DMS114 treated with DMSO at 0.1 percent for 48 hours (cell line): ENCODE measurements around the gene AGL.
"Not testable (repeated sequence)": the region's sequence is repeated elsewhere in the genome, so short reads cannot be mapped to it uniquely, and the experiment has no call there.

Experiments used
- DNase-seq: peaks from one replicate; lab custom pipeline; 2025; ENCODE audit not compliant: unreplicated experiment; lab: John Stamatoyannopoulos, UW

The AGL gene

DNA sequence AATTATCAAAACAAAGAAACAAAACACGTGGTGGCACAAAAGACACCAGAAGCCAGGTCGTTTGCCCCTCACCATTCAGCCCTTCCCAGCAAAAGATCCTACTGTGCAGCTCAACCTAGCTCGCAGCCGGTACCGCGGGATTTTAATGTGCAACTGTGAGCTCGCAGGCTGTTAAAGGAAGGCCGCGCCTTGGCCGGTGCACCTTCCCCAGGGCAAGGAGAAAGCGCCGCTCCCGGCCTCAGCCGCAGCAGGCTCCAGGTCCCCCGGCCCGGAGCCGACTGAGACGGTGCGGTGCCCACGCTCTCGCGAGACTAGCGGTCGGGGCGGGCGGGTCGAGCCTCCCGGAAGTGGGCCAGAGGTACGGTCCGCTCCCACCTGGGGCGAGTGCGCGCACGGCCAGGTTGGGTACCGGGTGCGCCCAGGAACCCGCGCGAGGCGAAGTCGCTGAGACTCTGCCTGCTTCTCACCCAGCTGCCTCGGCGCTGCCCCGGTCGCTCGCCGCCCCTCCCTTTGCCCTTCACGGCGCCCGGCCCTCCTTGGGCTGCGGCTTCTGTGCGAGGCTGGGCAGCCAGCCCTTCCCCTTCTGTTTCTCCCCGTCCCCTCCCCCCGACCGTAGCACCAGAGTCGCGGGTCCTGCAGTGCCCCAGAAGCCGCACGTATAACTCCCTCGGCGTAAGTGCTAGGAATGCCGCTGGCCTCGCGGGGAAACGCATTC, at the start of gene AGL:
Gene AGL, plus strand, starts transcription at position 618 of the 715 bp plus-strand sequence. CDS start 682 bp downstream, outside the sequence.
- peak; percentile 64 for DNase-seq

DNA sequence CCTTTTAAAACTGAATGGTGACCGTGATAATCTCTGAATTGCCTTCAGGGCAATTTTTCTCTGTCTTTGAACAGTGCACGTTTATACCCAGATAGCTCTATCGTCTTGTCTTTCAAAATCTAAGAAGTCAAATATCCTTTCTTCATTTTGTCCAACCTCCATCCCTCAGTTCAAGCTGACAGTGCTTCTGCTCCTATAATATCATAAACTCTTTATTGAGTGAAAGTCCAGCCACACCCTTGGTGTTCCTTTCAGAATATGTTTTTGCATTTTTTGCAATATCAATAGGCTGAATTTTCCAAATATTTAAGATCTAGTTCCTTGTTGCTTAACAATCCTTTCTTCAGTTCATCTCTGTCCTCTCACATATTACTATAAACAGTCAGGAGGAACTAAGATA, 48.6 kb upstream of the AGL start:
- DNase-seq, result no peak

DNA sequence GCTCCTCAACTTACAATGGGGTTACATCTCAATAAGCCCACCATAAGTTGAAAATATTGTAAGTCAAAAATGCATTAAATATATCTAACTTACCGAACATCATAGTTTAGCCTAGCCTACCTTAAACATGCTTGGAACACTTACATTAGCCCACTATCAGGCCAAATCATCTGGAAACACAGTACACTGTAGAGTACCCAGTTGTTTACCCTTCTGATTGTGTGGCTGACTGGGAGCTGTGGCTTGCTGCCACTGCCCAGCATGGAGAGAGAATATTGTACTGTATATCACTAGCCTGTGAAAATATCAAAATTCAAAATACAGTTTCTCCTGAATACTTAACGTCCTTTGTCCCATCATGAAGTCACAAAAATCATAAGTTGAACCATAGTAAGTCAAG, 43.3 kb upstream of the AGL start:
- no peak for DNase-seq

DNA sequence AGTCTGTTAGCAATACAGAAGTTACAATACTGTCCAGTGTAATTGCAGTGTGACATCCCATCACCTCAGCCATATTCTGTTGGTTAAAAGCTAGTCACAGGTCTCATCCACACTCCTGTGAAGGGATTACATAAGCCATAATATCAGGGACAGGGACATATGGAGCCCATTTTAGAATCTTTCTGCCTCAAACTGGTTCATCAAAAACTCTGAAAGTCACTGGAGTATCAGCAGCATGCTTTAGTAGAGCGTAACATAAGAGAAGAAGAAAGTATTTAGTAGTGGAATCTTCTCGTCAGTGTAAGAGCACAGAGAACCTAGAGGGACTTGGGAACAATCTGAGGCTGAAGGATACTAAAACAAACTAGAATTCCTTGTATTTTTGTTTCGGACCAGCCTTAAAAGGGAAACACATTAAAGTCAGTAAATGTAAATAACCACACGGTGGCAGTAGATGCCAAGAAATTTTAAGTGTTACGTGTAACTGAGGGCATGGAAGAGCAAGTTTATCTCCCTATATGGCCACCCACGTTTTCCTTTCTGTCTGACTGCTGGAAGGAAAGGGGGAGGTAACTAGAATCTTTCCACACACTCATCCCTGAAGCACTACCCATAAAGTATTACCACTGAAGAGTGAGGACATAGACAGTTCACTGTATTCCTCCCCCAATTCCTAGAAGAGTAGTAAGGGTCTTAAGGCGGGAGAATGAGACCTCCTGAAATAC, 41.6 kb upstream of the AGL start:
- peak; percentile 77 for DNase-seq

DNA sequence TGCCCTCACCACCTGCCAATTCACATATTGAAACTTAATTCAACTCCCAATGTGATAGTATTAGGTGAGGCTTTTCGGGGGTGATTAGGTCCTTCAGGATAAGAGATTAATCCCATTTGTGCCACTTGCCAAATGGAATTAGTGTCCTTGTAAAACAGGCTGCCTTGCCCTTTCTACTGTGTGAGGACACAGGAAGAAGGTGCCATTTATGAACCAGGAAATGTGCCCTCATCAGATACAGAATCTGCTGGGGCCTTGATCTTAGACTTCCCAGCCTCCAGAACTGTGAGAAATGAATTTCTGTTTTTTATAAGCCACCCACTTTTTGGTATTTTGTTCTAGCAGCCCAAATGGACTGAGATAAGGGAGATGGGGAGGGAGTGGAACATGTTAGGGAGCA, 39.1 kb upstream of the AGL start:
- no peak for DNase-seq

DNA sequence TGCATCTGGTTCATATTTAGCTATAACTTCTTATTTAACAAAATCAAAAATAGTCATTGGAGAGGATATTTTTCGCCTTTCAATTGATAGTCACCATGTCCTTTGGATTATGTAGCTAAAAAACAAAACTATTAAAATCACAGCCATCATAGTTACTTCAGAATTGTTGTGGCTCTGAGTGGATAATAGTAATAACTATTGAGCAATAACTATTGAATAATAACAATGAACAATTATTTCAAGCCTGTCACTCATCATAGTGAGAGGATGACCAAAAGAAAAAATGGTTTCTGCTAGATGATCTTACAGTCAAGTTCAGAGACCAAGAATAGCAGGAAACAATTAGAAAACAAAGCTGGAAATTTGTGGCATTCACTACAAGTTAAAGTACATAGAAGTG, 38.4 kb upstream of the AGL start:
- no peak for DNase-seq

DNA sequence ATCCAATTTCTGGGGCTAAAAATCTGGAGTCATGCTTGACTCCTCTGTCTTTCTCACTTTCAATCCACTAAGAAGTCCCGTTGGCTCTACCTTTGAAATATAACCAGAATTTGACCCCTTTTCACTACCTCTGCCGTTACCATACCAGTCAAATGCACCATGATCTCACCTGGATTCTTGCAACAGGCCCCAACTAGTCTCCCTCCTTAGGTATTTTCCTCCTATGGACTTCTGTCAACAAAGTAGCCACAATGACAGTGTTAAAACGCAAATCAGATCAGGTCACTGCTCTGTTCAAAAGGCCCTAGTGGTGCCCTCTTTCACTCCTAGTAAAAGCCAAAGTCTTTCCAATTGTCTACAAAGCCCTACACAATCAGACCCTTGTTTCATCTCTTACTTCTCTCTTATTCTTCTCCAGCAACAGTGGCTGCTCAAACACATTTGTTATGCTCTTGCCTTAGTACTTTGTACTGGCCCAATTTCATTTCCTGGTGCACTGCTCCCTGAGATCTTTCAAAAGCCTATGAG, 35.7 kb upstream of the AGL start:
- no peak for DNase-seq

DNA sequence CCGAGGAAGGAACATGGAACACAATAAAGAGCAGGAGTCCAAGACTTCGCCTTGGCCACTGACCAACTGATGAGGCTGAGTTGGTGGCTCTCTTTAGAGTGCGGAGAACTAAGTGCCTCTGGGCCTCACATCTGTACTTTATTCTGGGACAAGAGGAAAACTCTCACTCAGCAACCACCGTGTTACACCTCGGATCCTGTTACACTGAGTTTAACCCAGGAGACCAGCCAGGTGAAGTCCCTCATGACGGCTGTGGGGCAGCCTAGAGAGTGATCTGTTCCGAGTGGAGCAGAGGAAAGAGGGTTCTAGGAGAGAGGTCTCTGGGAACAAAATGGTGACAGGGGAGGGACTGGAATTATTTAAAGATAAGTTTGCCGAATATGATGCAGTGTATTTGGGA, 33.5 kb upstream of the AGL start:
- no peak for DNase-seq

DNA sequence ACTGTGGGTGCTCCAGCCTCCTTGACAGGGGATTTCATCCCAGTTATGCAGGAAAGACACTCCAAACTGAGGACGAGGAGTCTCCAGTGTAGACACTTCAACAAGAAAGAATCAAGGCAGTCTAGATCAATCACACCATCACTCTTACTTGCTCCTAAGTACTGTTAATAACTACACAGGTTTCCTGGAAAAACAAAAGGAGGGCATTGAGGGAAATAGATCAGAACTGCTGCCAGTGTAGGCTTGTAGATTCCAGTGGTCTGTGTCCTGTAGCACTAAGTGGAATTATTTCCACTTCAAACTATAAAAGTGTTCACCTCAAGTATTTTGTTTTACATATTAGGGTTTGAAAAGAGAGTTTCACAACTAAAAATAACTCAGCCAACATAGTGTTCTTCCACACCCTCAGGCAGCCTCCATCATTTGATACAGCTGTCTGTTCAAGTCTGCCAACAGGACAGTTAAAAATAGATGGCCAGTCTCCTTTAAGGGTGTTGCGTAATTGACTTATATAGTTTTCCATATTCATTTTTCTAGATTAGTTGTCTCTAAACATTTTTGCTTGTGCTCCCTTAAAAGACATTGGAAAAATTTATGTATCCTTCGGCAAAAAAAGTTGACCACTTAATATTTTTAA, 32.0 kb upstream of the AGL start:
- DNase-seq, result no peak

DNA sequence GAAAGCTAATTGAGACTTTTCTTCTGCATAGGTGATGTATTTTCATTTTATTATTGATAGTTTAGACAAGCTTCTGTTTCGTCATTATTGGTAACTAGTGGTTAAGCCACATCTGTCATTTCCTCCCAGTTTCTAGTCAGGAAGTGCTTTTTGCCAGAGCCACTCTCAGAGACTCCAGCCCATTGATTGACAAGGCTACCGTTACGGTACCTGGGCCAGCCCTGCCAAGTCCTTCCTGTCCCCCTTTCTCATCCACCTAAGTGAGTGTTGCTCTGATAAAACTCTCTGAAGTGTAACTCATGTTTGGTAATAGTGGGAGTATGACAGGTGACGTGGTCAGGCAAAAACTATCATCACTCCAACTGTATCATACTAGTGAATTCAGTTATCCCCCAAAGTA, 29.6 kb upstream of the AGL start:
- DNase-seq, result no peak

DNA sequence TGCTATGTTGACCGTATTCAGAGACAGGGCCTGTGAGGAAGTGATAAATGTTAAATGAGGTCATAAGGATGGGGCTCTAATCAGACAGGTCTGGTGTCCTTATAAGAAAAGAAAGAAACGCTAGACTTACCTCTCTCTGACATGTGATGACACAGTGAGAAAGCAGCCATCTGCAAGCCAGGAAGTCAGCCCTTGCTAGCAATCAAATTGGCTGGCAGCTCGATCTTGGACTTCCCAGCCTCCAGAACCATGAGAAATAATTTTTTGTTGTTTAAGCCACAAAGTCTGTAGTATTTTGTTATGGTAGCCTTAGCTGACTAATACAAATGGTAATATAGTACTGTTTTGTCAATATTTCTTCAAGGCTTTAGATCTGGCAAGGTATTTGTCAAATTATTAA, 25.1 kb upstream of the AGL start:
- DNase-seq, result no peak

DNA sequence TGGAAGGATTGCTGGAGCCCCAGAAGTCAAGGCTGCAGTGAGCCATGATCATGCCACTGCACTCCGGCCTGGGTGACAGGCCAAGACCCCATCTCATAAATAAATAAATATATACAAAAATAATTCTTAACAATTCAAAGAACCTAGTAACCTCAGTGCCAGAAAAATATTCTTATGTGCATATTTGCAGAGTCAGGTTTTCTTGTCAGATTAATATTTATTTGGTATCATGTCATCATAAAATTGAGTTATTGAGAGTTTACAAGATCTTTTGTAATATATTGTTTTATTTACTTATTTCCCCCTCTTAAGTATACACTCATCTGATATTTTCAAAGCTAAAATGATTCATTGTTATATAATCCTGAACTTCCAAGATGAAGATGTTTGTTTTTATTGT, 24.5 kb upstream of the AGL start:
- no peak for DNase-seq

DNA sequence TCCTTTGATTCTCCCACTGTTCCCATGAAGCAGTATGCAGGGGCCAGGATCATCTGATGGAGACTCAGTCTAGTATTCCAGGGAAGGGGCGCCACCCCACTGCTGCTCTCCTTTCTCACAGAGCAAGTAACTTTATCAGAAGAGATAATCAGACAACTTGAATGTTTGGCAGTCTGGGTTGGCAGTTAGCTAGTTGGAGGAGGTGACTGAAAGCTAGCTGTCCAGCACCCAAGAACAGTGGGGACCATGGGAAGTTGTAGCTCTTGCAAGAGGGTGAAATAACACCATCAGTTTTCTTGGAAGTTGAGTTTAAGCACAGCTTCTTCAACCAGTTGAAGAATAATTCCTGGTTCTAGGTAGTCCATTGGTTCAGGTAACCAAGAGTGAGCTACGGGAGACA, 22.2 kb upstream of the AGL start:
- DNase-seq, result no peak

DNA sequence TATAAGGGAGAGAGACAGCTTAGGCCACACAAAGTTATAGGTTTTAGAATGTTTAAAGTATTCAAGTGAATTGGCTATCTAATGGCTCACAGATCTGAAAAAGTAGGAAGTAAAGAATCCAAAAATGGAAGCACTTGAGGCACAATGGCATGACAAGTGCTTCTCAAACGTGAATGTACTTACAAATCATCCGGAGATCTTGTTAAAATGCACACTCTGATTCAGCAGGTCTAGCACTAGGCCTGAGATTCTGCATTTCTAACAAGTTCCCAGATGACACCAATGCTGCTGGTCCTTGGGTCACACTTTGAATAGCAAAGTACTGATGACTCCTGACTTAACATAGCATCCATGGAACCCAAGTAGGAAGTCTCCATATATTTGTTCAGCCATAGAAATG, 20.9 kb upstream of the AGL start:
- no peak for DNase-seq

DNA sequence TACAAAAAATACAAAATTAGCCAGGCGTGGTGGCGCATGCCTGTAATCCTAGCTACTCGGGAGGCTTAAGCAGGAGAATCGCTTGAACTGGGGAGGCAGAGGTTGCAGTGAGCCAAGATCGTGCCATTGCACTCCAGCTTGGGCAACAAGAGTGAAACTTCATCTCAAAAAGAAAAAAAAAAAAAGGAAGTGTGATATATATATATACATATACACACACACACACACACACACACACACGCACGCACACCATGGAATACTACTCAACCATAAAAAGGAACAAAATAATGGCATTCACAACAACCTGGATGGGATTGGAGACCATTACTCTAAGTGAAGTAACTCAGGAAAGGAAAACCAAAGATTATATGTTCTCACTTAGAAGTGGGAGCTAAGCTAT, 16.2 kb upstream of the AGL start:
- DNase-seq, result not testable (repeated sequence)

DNA sequence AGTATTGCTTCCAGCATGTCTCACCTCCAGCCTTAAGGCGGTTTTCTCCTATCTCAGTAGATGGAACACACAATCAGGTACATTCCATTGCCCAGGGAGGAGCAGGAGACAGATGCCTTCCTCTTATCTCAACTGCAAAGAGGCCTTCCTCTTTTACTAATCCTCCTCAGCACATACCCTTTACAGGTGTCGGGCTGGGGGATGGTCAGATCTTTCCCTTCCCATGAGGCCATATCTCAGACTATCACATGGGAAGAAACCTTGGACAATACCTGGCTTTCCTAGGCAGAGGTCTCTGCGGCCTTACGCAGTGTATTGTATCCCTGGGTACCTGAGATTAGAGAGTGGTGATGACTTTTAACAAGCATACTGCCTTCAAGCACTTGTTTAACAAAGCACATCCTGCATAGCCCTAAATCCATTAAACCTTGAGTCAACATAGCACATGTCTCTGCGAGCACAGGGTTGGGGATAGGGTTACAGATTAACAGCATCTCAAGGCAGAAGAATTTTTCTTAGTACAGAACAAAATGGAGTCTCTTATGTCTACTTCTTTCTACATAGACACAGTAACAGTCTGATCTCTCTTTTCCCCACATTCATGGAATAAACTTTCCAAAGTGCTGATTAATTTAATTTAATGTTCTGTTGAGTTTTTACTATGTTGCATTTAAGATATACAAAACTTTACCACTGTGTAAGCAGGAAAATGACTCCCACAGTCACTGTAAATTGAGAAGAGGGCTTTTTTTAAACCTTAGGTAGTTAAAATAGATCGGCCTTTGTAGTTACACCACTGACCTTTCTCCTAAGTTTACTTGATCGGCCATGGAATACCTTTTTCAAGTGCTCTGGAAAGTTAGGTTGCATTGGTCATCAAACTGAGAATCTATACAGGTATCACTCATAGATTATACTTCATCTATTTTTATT, 13.7 kb upstream of the AGL start:
- DNase-seq, result not testable (repeated sequence)

DNA sequence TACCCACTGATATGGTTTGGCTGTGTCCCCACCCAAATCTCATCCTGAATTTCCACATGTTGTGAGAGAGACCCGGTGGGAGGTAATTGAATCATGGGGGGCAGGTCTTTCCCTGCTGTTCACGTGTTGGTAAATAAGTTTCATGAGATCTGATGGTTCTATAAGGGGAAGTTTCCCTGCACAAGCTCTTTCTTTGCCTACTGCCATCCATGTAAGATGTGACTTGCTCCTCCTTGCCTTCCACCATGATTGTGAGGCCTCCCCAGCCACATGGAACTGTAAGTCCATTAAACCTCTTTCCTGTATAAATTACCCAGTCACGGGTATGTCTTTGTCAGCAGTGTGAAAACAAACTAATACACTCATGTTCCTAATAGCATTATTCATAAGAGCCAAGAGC, 9.8 kb upstream of the AGL start:
- not testable (repeated sequence) for DNase-seq

DNA sequence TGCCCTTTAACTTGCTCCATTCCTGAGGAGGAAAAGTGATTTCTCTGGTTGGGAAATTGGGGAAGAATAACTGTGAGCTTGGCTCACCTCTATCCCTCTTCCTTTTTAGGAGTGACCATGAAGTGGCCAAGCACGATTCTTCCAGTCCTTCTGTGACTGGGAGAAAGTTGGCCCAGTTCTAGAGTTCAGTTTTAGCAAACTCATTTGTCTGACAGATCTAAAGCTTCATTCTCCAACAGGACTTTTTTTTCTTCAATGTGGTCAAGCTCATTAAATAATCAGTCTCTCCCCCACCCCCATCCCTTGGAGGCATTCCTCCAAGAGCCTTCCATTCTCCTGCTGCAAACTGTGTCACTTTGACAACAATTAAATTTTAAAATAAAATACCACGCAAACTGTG, 6.4 kb upstream of the AGL start:
- DNase-seq, result no peak

DNA sequence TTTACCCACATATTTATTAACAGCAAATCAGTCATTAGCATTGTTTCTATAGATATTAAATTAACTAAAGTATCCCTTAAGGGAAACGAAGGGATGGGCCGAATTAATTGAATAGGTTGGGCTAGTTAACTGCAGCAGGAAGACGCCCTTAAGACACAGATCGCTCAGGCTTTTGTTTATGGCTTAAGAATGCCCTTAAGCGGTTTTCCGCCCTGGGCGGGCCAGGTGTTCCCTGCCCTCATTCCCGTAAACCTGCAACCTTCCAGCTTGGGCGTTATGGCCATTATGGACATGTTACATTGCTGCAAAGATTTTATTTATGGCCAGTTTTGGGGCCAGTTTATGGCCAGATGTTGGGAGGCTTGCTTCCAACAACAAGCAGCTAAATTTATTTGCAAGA, 5.0 kb upstream of the AGL start:
- DNase-seq, result not testable (repeated sequence)

DNA sequence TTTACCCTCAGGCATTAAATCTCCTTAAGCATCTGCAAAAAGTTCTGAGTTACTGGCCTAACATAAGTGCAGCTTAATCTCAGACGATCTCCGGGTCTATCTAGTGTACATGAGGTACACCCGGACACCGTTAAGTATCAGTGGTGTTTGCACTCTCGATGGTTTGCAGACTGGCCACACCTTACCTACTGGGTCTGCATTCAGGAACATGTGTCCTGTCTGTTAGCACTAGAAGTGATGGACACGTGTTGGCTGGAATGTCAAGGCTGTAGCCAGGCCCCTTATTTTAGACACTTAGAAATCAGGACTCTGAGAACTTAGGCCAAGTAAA, 783 bp upstream of the AGL start:
- DNase-seq, result no peak
